Measurements from ENCODE around the gene PRRG4. TPM values are rescaled to one million over a fixed set of nuclear protein-coding genes. Genes with fewer than 3 reads are reported as not detected.

The PRRG4 gene
- total RNA-seq, 1 donor from 2014 or later = 0.07 TPM

Other genes with a start within 250 kb of the PRRG4 start
- gene EIF3M, start 246.1 kb upstream of the PRRG4 start, total RNA-seq = 484 and 494 TPM in 2 replicates
- gene CCDC73, start 35.3 kb upstream of the PRRG4 start, total RNA-seq = not detected in 2 replicates
- gene QSER1, start 62.9 kb downstream of the PRRG4 start, total RNA-seq = 15.3 and 17.1 TPM in 2 replicates
- 0.13 and 0.35 TPM in 2 replicates for gene DEPDC7, start 186.0 kb downstream of the PRRG4 start, total RNA-seq
- 13.4 and 14.8 TPM in 2 replicates for gene TCP11L1, start 209.6 kb downstream of the PRRG4 start, total RNA-seq